HG02588 (cell line): ENCODE results near the gene LMCD1.

Source experiments
- ATAC-seq: cut with Tn5 transposase; IDR thresholded peaks from one replicate; pipeline ENCODE4 v1.9.1; 2021; ENCODE audit warnings: mild to moderate bottlenecking, moderate library complexity; ENCODE audit not compliant: unreplicated experiment

The LMCD1 gene

GRCh38 chr3:8530581-8530980 lies 29.0 kb downstream of the LMCD1 start:
- ATAC-seq, result no peak

- ATAC-seq, result no peak
These were observed 30.7 kb downstream of the LMCD1 start for GRCh38 chr3:8532251-8532871.

- no peak for ATAC-seq
These were observed 34.8 kb downstream of the LMCD1 start for GRCh38 chr3:8536096-8537056.

GRCh38 chr3:8537440-8537839 lies 35.8 kb downstream of the LMCD1 start:
- ATAC-seq, result no peak

GRCh38 chr3:8538223-8538622 lies 36.6 kb downstream of the LMCD1 start:
- ATAC-seq, result no peak

- no peak for ATAC-seq
These were observed 37.3 kb downstream of the LMCD1 start for GRCh38 chr3:8538913-8539312.

- no peak for ATAC-seq
These were observed 37.8 kb downstream of the LMCD1 start for GRCh38 chr3:8539419-8539818.

GRCh38 chr3:8540456-8540855 lies 38.8 kb downstream of the LMCD1 start:
- no peak for ATAC-seq

GRCh38 chr3:8541486-8541885 lies 39.9 kb downstream of the LMCD1 start:
- no peak for ATAC-seq

GRCh38 chr3:8542190-8543135 lies 40.8 kb downstream of the LMCD1 start:
- ATAC-seq, result no peak

GRCh38 chr3:8546609-8547008 lies 45.0 kb downstream of the LMCD1 start:
- ATAC-seq, result no peak

- no peak for ATAC-seq
These were observed 47.1 kb downstream of the LMCD1 start for GRCh38 chr3:8548502-8549275.

- ATAC-seq, result no peak
These were observed 47.7 kb downstream of the LMCD1 start for GRCh38 chr3:8549354-8549753.

GRCh38 chr3:8550611-8551010 lies 49.0 kb downstream of the LMCD1 start:
- no peak for ATAC-seq

GRCh38 chr3:8552223-8552762 lies 50.7 kb downstream of the LMCD1 start:
- no peak for ATAC-seq

GRCh38 chr3:8553405-8553804 lies 51.8 kb downstream of the LMCD1 start:
- ATAC-seq, result no peak

GRCh38 chr3:8554696-8555095 lies 53.1 kb downstream of the LMCD1 start:
- ATAC-seq, result no peak

- ATAC-seq, result no peak
These were observed 53.6 kb downstream of the LMCD1 start for GRCh38 chr3:8555113-8555661.

- no peak for ATAC-seq
These were observed 54.3 kb downstream of the LMCD1 start for GRCh38 chr3:8555725-8556472.
